ENCODE data around the gene GAREM2. TPM values are rescaled to one million over a fixed set of nuclear protein-coding genes. Genes with fewer than 3 reads are reported as not detected.
A peak's percentile ranks its signal among the peaks of the same experiment; 100 is the strongest.

GAREM2 gene
- total and polyA plus RNA-seq, 9 of the 15 experiments (the other 6 are each of a cell fraction or from before 2014, with no cell fraction given) = 1.7 to 12.4 (median 2.5) TPM

- TF ChIP-seq PURB (CRISPR knock-in tag; IDR thresholded peaks at IDR 0.05; ENCODE audit: low read depth) (no peak), STAT5B (CRISPR knock-in tag; IDR thresholded peaks at IDR 0.05) (no peak), CEBPG (CRISPR knock-in tag; IDR thresholded peaks at IDR 0.05) (0 out of 2 replicates have a peak, but pooled peaks have one; percentile 7), CEBPG (tag; conservative IDR thresholded peaks at IDR 0.05 in 1 of 2, IDR thresholded peaks at IDR 0.05 in 1 of 2) (no peak), SREBF2 (CRISPR knock-in tag; IDR thresholded peaks at IDR 0.05) (no peak), ZSCAN29 (IDR thresholded peaks at IDR 0.05) (no peak), IRF2 (CRISPR knock-in tag; IDR thresholded peaks at IDR 0.05) (0 out of 2 replicates have a peak, but pooled peaks have one; percentile 73), YBX1 (IDR thresholded peaks at IDR 0.05) (no peak), CREB1 (IDR thresholded peaks at IDR 0.05) (no peak), CREB1 (CRISPR knock-in tag; IDR thresholded peaks at IDR 0.05) (peak; percentile 75), ZNF165 (CRISPR knock-in tag; IDR thresholded peaks at IDR 0.05; ENCODE audit: borderline replicate concordance) (no peak), SMARCA5 (IDR thresholded peaks at IDR 0.05) (no peak), ILK (tag; IDR thresholded peaks at IDR 0.05; ENCODE audit: borderline replicate concordance, low read depth) (no peak), NBN (IDR thresholded peaks at IDR 0.05; ENCODE audit: low read depth) (no peak), MEF2A (IDR thresholded peaks at IDR 0.05; ENCODE audit: control insufficient read depth, low read depth, low read length) (0 out of 2 replicates have a peak, but pooled peaks have one; percentile 24), RREB1 (CRISPR knock-in tag; IDR thresholded peaks at IDR 0.05) (peak; percentile 56; the same call in 1 of the 2 replicates), MAFG (tag; conservative IDR thresholded peaks at IDR 0.05) (no peak), HDAC6 (IDR thresholded peaks at IDR 0.05; ENCODE audit: low read depth, low read length) (no peak), ZNF668 (CRISPR knock-in tag; IDR thresholded peaks at IDR 0.05) (no peak), MAFF (IDR thresholded peaks at IDR 0.05; ENCODE audit: low read length) (no peak), MITF (IDR thresholded peaks at IDR 0.05) (no peak), EP300 (IDR thresholded peaks at IDR 0.05; ENCODE audit: low read length) (peak; percentile 10; the same call in 1 of the 2 replicates), KLF16 (IDR thresholded peaks at IDR 0.05) (no peak), SP2 (IDR thresholded peaks at IDR 0.05; ENCODE audit: extremely low read depth, low read depth, low read length, poor library complexity, severe bottlenecking) (no peak), ARHGAP35 (IDR thresholded peaks at IDR 0.05; ENCODE audit: partially characterized antibody) (no peak)
Measured at GRCh38 chr2:26184555-26185303, 11.8 kb downstream of the GAREM2 start (continued).
